HG02938 (cell line): ENCODE results near the gene CDC42.

Experiments used
- ATAC-seq: cut with Tn5 transposase; IDR thresholded peaks from one replicate; pipeline ENCODE4 v1.9.1; 2021; ENCODE audit warnings: mild to moderate bottlenecking, moderate library complexity; ENCODE audit not compliant: unreplicated experiment

Gene CDC42

GRCh38 chr1:22126531-22126930 lies 74.0 kb downstream of the CDC42 start:
- no peak for ATAC-seq

DNA sequence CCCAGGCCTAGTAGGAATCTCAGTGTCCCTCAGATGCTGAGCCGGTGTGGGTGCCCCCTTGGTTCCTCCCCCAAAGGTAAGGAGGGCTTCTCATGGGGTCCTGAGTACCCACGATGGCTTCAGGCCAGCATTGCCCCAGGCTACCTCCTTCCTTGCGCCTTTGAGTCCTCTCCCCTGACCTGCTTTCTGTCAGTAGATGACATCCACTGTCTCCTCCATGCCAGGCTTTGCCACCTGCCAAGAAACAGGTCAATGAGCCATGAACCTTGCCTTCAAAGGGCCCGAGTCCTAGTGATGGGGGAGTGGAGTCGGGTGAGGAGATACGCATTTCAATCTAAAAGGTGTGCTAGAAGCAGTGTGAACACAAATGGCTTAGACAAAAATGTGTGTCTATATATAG lies 74.7 kb downstream of the CDC42 start:
- ATAC-seq: no peak

DNA sequence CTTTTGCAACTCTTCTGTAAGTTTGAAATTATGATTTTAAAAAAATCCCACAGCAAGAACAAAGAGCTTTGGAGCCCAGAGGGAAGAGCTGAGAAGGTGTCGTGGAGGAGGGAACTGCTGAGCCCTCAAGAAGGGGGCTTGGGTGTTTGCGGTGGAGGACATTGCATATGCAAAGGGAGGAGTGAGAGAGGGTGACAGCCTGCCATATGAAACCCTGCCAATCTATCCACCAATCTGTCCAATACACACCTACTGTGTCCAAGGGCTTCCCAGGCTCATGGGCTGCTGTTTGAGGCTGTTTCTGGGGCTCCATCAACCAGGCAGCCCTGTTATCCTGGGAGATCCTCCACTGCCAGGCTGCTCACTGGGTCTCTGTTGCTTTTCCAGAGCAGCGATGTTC lies 75.2 kb downstream of the CDC42 start:
- ATAC-seq: no peak

- ATAC-seq: no peak
These were observed 75.9 kb downstream of the CDC42 start for GRCh38 chr1:22128392-22128791.

GRCh38 chr1:22129501-22130117 lies 77.1 kb downstream of the CDC42 start:
- ATAC-seq: no peak

GRCh38 chr1:22131062-22131461 lies 78.6 kb downstream of the CDC42 start:
- ATAC-seq: no peak

DNA sequence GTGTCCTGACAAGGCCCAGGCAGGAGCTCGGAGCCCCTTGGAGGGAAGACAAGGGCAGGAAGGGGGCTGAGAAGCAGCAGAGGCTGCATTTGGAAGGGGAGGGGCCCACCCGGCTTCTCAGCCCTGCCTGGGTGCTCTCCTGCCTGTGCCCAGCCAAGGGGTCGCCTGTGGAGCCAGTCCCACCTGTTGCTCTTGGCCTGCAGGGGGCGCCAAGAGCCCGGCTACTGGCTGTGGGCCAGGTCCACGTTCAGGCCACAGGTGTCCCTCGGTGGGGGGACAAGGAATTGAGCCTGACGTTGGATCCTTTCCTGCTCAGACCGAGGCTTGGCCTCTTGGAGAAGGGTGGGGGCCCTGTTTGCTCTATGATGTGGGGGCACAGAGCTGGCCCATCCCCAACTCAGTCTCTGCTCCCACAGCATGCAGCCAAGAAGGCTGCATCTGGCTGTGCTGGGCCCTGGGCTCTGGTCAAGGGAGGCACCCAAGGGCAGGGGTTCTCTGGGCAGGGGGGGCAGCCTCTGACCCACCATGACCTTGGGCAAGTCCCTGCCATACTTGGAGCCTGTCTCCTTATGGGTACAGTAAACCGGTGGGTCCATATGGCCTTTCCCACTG lies 79.5 kb downstream of the CDC42 start:
- no peak for ATAC-seq

DNA sequence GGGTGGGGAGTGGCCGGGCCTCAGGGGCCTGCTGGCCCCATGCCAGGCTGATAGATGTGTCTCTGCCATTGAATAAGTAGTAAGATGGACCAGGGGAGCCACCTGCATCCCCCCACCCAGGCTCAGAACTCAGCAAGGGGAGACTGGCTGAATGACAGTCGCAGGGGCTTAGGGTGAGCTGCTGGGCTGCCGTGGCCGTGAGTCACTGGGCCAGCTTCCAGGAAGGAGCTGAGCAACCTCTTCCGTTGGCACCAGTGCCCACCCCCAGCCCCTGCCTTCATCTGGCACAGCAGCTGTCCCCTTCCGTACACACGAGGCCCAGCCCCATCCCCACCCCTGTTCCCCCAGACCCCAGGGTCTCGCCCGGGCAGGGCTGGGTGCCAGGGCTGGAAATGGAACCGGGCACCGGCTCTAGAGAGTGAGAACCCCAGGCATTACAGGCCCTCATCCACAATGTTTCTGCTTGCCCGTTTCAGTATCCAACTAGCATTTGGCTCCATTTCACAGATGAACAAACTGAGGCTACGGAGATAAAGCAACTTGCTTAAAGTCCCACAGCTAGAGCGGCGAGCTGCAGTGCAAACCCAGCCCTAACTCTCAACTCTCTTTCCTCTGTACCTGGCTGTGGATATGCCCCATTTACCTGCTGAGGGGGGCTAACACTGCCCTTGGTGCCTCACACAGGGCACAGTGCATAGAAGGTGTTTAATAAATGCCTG lies 80.2 kb downstream of the CDC42 start:
- ATAC-seq: no peak

- no peak for ATAC-seq
These were observed 80.9 kb downstream of the CDC42 start for GRCh38 chr1:22133247-22133930.

DNA sequence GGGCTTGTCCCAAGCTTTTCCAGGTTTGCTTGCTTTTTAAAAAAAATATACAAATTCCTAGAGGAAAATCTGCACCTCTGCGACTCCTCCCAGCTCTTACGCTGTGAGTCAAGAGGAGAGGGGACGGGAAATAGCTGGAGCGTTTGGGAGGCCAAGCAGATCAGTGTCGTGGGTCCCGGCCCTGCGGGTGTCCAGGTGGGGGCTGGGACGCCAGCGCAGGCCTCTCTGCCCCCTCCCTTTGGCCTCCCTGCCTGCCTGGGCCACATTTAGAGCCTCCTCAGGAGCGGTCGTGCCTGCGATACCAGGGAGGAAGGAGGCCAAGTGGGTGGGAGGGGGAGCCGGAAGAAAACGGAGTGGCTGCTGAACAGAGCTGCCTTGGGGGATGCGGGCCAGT lies 81.4 kb downstream of the CDC42 start:
- ATAC-seq: no peak

GRCh38 chr1:22137004-22137720 lies 84.7 kb downstream of the CDC42 start:
- no peak for ATAC-seq

- ATAC-seq: no peak
These were observed 86.6 kb downstream of the CDC42 start for GRCh38 chr1:22139066-22139594.

DNA sequence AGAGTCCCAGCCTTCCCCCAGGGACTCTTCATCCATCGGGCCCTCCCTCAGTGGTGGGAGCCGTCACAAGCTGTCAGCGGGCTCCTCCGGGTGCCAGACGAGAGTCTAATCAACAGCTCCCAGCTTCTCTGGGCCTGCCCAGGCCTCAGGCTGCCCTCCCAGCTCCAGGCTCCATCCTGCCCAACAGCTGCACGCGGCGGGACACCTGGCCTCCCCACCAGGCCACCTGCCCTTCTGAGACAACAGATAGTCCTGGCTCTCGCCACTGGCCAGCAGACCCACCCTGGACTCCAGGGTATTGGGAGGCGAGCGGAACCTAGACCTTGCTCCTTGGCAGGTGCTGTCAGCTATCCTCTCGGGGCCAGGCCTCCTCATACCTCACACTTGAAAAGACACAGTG lies 87.3 kb downstream of the CDC42 start:
- ATAC-seq: no peak
